HG03575 (cell line): ENCODE results near the gene AUTS2.

Source experiments
- ATAC-seq: cut with Tn5 transposase; IDR thresholded peaks from one replicate; pipeline ENCODE4 v1.9.1; 2021; ENCODE audit not compliant: unreplicated experiment, insufficient number of reproducible peaks, low FRiP score; ENCODE audit errors: extremely low read depth

Gene AUTS2

GRCh38 chr7:70574314-70574834, 976.1 kb downstream of the AUTS2 start:
- no peak for ATAC-seq

GRCh38 chr7:70574970-70575799, 976.9 kb downstream of the AUTS2 start:
- no peak for ATAC-seq

- ATAC-seq = no peak
Observed at GRCh38 chr7:70577078-70577477, 978.8 kb downstream of the AUTS2 start.

- ATAC-seq = no peak
Observed at GRCh38 chr7:70578131-70578530, 979.9 kb downstream of the AUTS2 start.

- ATAC-seq = no peak
Observed at GRCh38 chr7:70579397-70580097, 981.3 kb downstream of the AUTS2 start.

GRCh38 chr7:70580161-70580560, 981.9 kb downstream of the AUTS2 start:
- ATAC-seq = no peak

GRCh38 chr7:70582927-70583895, 984.9 kb downstream of the AUTS2 start:
- ATAC-seq = no peak

- ATAC-seq = no peak
Observed at GRCh38 chr7:70583965-70584883, 985.9 kb downstream of the AUTS2 start.

GRCh38 chr7:70585071-70585470, 986.8 kb downstream of the AUTS2 start:
- no peak for ATAC-seq

- ATAC-seq = no peak
Observed at GRCh38 chr7:70586822-70587221, 988.5 kb downstream of the AUTS2 start.

GRCh38 chr7:70587739-70588138, 989.5 kb downstream of the AUTS2 start:
- ATAC-seq = no peak

GRCh38 chr7:70588191-70588921, 990.1 kb downstream of the AUTS2 start:
- no peak for ATAC-seq

- ATAC-seq = no peak
Observed at GRCh38 chr7:70589010-70589409, 990.7 kb downstream of the AUTS2 start.

GRCh38 chr7:70589590-70589989, 991.3 kb downstream of the AUTS2 start:
- no peak for ATAC-seq

- ATAC-seq = no peak
Observed at GRCh38 chr7:70590126-70590854, 992.0 kb downstream of the AUTS2 start.

- ATAC-seq = no peak
Observed at GRCh38 chr7:70591643-70592042, 993.4 kb downstream of the AUTS2 start.

GRCh38 chr7:70592171-70592570, 993.9 kb downstream of the AUTS2 start:
- no peak for ATAC-seq
